COLO668 (cell line): ENCODE results near the gene SUMO3.

Source experiments
- DNase-seq: peaks from one replicate; lab custom pipeline; 2025; ENCODE audit not compliant: unreplicated experiment; lab: John Stamatoyannopoulos, UW

The SUMO3 gene

GRCh38 chr21:44804762-44805161 lies 13.1 kb downstream of the SUMO3 start:
- no peak for DNase-seq

- DNase-seq, result no peak
Observed at GRCh38 chr21:44803651-44804050, 14.2 kb downstream of the SUMO3 start.

- DNase-seq, result peak; percentile 55
Observed at GRCh38 chr21:44802396-44803153, 15.3 kb downstream of the SUMO3 start.

DNA sequence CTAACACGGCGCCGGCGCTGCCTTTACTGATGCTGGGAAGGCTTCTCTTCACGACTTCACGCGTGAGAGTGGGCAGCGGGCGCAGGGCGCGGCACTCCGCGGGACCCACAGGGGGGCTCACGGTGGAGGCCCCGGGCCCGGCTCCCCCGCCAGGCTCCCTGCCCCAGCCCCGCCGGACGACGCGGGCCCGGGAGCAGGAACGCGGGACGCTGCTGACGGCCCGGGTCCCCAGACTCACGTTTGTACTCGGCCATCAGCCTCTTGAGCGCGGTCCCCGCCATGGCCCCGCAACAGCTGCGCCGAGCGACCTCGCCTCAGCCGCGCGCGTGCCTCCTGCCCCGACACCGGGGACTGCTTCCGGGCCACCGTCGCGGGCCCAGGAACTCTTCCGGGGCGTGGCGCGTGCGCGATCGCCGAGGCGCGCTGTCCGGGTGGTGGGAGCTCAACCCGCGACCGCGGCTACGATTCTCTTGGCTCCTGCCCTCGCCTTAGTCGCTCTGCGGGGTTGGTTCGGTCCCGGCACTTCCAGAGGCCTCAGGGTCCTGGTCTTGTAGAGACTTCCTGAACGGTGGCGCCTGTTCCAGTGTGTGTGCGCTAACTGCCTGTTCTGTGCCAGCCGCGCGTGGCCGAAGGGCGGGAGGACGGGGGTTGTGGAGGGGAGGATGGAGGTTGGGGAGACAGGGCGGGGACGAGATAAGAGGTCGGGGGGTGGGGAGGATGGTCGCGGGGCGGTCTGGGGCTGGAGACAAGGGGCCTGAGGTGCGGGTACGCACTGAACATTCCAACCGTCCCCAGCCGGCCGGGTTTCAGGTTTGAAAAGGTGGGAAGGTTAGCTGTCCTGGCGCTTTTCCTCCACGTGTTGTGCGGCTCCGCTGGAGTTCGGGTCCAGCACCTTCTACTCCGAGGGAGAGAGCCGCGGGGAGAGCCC lies 16.1 kb downstream of the SUMO3 start, which contains the start of gene UBE2G2:
Gene UBE2G2, minus strand, starts transcription at position 353 of the 928 bp plus-strand sequence. Its CDS starts 72 bp downstream, at position 281.
- DNase-seq, result peak; percentile 94

DNA sequence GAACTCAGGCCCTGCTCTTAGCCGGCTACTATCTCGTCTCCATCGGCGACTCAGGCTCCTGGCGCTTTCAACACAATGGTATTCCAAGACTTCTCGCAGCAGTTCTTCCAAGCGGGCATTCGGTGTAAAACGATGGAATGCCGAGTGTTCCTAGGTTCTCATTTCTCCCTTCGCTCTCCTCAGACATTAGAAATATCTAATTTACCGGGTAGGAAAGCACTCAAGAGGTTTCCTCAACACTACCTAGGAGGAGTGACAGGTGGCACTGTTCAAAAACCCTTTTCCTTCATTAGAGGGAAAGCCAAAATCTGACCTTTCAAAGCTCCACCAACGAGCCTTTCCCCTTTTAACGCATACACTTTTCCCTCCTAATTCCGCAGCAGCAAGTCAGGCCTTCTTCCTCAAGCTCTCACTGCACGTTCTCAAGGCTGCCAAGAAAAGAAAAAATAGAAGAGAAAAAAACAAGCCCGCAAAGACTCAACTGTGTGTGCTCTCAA lies 16.8 kb downstream of the SUMO3 start:
- peak; percentile 42 for DNase-seq

DNA sequence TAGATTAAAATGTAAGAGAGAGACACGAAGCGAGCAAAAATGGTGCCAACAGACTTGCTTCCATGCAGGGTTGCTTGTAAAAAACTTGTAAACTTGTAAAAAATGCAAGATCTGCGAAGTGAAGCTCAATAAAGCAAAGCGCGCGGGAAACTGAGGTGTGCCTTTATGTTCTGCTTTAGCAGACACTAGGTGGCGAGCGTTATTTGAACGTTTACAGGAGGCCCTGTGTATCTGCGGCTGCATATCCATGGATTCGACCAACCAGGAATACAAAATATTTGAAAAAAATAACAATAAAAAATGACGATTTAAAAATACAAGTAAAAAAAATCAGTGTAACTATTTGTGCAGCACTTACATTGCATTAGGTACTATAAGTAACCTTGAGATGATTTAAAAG lies 17.8 kb downstream of the SUMO3 start:
- peak; percentile 23 for DNase-seq

GRCh38 chr21:44799646-44800045 lies 18.2 kb downstream of the SUMO3 start:
- no peak for DNase-seq

GRCh38 chr21:44797775-44798174 lies 20.1 kb downstream of the SUMO3 start:
- DNase-seq, result no peak

DNA sequence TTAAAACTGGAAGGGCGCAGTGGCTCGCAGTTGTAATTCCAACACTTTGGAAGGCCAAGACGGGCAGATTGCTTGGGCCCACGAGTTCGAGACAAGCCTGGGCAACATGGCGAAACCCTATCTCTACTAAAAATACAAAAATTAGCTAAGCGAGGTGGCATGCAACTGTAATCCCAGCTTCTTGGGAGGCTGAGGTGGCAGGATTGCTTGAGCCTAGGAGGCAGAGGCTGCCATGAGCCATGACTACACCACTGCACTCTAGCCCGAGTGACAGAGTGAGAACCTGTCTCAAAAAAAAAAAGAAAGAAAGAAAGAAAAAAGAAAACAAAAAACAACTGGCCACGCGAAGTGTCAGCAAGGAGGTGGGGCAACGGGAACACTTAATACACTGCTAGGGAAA lies 22.5 kb downstream of the SUMO3 start:
- no peak for DNase-seq

- DNase-seq, result no peak
Observed at GRCh38 chr21:44793592-44794374, 24.1 kb downstream of the SUMO3 start.

- DNase-seq, result peak; percentile 68
Observed at GRCh38 chr21:44792702-44793591, 24.9 kb downstream of the SUMO3 start.

DNA sequence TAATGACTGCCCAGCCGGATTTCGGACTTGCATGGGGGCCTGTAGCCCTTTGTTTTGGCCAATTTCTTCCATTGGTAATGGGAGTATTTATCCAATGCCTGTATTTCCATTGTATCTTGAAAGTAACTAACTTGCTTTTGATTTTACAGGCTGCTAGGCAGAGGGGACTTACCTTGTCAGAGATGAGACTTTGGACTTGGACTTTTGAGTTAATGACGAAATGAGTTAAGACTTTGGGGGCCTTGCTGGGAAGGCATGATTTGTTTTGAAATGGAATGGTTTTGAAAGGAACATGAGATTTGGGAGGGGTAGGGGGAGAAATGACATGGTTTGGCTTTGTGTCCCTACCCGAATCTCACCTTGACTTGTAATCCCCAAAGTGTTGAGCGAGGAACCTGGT lies 25.9 kb downstream of the SUMO3 start:
- DNase-seq, result no peak

DNA sequence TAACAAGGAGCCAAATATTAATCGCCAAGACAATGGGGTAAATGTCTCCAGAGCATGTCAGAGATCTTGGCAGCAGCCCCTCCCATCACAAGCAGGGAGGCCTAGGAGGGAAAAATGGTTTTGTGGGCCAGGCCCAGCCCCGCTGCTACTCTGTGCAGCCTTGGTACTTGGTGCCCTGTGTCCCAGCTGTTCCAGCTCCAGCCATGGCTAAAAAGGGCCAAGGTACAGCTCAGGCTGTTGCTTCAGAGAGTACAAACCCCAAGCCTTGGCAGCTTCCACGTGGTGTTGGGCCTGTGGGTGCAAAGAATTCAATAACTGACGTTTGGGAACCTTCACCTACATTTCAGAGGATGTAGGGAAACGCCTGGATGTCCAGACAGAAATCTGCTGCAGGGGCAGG lies 26.6 kb downstream of the SUMO3 start:
- DNase-seq, result no peak

DNA sequence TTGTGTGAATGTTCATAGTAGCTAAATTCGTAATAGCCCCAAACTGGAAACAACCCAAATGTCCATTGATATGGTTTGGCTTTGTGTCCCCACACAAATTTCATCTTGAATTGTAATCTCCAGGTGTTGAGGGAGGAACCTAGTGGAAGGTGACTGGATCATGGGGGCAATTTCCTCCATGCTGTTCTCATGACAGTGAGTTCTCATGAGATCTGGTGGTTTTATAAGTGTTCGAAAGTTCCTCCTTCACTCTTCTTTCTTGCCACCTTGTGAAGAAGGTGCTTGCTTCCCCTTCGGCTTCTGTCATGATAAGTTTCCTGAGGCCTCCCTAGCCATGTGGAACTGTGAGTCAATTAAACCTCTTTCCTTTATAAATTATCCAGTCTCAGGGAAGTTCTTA lies 27.5 kb downstream of the SUMO3 start:
- no peak for DNase-seq

DNA sequence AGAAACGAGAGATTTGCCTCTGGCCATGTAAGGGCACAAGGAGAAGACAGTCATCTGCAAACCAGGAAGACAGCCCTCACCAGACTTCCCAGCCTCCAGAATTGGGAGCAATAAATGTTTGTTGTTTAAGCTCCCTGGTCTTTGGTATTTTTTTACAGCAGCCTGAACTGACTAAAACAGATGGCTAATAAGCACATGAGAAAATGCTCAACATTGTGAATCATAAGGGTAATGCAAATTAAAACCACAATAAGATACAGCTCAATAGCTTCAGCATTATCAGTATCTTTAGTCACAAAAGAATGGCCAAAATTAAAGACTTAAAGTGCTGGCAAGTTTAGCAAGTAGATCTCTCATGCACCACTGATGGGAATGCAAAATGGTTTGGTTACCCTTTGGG lies 28.0 kb downstream of the SUMO3 start:
- no peak for DNase-seq

DNA sequence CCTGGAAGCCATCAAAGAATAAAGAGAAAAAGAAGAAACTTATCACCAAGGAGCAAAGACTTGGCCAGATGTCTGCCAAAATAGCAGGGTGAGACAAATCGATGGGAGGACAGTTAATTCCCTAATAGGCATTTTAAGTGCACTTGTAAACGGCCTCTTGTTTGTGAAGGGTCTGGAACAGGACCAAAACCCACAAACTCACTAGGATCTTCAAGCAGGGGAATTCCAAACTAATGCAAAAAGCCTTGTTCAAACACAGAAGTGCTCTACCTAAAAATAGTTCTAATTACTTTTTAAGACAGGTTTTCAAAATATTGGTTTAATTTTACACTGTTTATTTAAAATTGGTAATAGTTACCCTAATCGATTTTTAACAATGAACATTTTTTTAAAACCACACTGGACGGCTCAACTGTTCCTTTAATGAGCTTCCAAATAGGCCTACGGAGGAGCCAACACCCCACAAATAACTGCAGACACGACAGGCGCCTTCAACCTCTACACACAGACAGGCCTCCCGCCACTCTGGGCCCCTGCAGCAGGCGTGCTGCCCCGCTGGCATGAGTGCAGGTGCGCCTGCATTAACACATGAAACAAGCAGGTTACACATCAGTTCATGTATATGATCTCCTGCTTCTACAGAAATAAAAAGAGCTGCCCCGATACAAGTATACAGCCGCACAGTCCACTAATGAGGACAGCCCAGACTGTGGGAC lies 32.1 kb downstream of the SUMO3 start:
- peak; percentile 56 for DNase-seq

GRCh38 chr21:44784810-44785209 lies 33.1 kb downstream of the SUMO3 start:
- DNase-seq, result no peak

- no peak for DNase-seq
Observed at GRCh38 chr21:44783020-44783696, 34.7 kb downstream of the SUMO3 start.
